ENCODE results near the gene CD151.

Gene CD151

DNA sequence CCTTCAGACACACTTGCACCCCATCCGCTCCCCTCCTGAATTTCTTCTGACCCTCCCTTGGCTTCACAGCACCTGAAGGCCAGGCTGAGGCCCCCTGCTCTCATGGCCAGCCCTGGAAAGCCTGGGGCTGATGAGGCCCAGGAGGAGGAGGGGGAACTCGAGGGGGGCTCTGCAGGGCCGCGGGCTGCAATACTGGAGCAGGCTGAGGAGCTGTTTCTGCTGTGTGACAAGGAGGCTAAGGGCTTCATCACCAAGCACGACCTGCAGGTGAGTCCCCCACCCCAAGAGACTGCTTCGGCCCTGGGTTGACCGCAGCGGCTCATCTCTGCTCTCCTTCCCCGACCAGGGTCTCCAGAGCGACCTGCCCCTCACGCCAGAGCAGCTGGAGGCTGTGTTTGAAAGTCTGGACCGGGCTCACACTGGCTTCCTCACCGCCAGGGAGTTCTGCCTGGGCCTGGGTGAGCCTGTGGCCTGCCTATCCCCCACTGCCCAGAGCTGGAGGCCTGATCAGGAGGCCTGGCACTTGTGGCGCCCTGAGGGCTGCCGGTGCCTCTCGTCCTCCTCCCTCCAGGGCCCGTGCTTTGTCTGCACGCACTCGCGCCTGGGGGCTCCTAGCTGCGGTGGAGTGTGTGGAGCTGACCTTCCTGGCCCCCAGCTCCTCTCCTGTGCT, 4.1 kb upstream of the CD151 start:
- peaks cover 21% of the 10 kb centered on the region for H3K4me1 ChIP-seq (ENCODE audit: insufficient read depth, low read length)
- no peaks in the 10 kb centered on the region for H3K9me3 ChIP-seq (ENCODE audit: low read length)
- no peak overlapping the region for H3K27ac ChIP-seq (ENCODE audit: low read depth, low read length)
- H3K27me3 ChIP-seq (ENCODE audit: control insufficient read depth in 1 of 2, insufficient read depth in 2 of 2, low read length in 2 of 2), result peaks cover 36 to 81% of the 10 kb centered on the region in 2 donors
- H3K9ac ChIP-seq (ENCODE audit: low read length), result no peak overlapping the region
- peaks cover 21% of the 10 kb centered on the region for H3K36me3 ChIP-seq (ENCODE audit: insufficient read depth, low read length)
- no peak overlapping the region for H3K4me3 ChIP-seq (ENCODE audit: low read depth in 1 of 2, low read length in 2 of 2)

GRCh38 chr11:829176-829846, 3.4 kb upstream of the CD151 start:
- Histone ChIP-seq H3K9ac (ENCODE audit: low read length) (no peak overlapping the region), H3K27me3 (ENCODE audit: control insufficient read depth in 1 of 2, insufficient read depth in 2 of 2, low read length in 2 of 2) (peaks cover 36 to 81% of the 10 kb centered on the region in 2 donors), H3K4me1 (ENCODE audit: insufficient read depth, low read length) (peaks cover 26% of the 10 kb centered on the region), H3K36me3 (ENCODE audit: insufficient read depth, low read length) (peaks cover 15% of the 10 kb centered on the region), H3K4me3 (ENCODE audit: low read depth in 1 of 2, low read length in 2 of 2) (peak overlapping the region; percentile 27 to 38), H3K27ac (ENCODE audit: low read depth, low read length) (no peak overlapping the region), H3K9me3 (ENCODE audit: low read length) (no peaks in the 10 kb centered on the region)

DNA sequence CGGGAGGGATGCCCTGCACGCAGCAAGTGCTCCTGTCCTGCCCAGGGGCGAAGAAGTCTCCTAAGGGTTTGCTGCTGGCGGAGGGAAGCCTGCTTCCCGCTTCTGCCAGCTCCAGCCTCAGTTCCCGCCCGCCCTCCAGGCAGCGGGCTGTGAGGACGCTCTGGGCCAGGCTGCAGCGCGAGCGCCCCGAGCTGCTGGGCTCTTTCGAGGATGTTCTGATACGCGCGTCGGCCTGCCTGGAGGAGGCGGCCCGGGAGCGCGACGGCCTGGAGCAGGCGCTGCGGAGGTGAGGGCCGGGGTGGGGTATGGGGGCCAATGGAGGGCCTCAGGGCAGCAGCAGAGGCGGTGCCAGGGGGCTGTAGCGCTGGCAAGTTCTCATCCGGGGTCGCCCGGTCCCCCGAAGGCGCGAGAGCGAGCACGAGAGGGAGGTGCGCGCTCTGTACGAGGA, 2.9 kb upstream of the CD151 start:
- Histone ChIP-seq H3K4me1 (ENCODE audit: insufficient read depth, low read length) (peaks cover 32% of the 10 kb centered on the region), H3K9me3 (ENCODE audit: low read length) (no peaks in the 10 kb centered on the region), H3K9ac (ENCODE audit: low read length) (no peak overlapping the region), H3K36me3 (ENCODE audit: insufficient read depth, low read length) (peaks cover 10% of the 10 kb centered on the region), H3K27me3 (ENCODE audit: control insufficient read depth in 1 of 2, insufficient read depth in 2 of 2, low read length in 2 of 2) (peaks cover 36 to 76% of the 10 kb centered on the region in 2 donors), H3K4me3 (ENCODE audit: low read depth in 1 of 2, low read length in 2 of 2) (peak overlapping the region; percentile 27 to 38), H3K27ac (ENCODE audit: low read depth, low read length) (no peak overlapping the region)

DNA sequence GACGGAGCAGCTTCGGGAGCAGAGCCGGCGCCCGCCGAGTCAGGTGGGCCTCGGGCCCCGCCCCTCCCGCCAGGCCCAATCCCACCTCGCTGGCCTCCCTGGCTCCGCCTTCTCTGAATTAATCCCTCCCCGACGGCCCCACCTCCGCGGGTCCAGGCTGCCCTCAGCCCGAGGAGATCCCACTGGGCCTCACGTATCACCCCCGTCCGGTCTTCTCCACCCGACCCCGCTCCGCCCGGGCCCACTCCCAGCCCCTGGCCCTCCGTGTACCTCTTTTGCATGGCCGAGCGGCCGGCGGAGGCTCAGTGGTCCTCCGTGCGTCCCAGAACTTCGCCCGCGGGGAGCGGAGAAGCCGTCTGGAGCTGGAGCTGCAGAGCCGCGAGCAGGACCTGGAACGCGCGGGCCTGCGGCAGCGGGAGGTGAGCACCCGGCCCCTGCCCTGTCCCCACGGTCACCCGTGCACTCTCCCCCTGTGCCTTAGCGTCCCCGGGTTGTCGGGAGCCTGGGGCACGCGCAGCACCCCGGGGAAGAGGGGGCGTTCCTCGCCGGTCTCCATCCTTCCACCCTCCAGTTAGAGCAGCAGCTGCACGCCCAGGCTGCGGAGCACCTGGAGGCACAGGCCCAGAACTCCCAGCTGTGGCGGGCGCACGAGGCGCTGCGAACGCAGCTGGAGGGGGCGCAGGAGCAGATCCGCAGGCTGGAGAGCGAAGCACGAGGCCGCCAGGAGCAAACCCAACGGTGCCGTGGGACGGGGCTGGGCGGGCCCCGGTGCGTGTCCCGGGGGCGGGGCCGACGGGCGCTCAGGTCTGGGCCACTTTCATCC, 2.2 kb upstream of the CD151 start:
- Histone ChIP-seq H3K9me3 (ENCODE audit: low read length) (no peaks in the 10 kb centered on the region), H3K36me3 (ENCODE audit: insufficient read depth, low read length) (peaks cover 3% of the 10 kb centered on the region), H3K9ac (ENCODE audit: low read length) (no peak overlapping the region), H3K4me3 (ENCODE audit: low read depth in 1 of 2, low read length in 2 of 2) (peak overlapping the region; percentile 27 to 38), H3K4me1 (ENCODE audit: insufficient read depth, low read length) (peaks cover 36% of the 10 kb centered on the region), H3K27ac (ENCODE audit: low read depth, low read length) (no peak overlapping the region), H3K27me3 (ENCODE audit: control insufficient read depth in 1 of 2, insufficient read depth in 2 of 2, low read length in 2 of 2) (peaks cover 30 to 70% of the 10 kb centered on the region in 2 donors)

DNA sequence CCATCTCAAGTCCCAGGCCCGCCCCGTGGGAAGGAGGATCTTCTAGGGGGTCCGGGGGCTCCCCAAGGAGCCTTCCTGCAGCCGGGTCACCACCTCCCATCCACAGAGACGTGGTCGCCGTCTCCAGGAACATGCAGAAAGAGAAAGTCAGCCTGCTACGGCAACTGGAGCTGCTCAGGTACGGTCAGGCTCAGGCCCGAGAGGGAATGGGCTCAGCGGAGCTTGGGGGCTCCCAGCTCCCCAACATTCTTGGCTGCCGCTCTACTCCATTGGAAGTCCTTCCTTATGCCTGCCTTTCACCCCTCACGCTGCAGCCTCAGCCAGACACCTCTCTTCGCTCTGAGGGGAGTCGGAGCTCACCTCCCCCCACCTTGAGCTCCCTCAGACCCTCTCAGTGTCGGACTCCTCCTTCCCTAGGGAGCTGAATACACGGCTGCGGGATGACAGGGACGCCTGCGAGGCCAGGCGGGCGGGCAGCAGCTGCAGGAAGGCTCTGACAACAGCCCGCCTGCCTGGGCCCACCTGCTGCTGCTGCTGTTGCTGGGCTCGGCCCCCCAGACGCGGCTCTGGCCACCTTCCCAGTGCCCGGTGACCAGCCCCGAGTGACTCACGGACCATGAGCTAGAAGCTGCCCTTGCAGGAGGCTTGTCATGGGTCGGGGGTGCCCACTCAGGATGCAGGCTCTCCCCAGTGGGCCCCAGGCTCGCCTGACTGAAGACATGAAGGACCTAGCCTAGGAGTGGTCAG, 1.5 kb upstream of the CD151 start:
- H3K4me1 ChIP-seq (ENCODE audit: insufficient read depth, low read length), result peaks cover 36% of the 10 kb centered on the region
- H3K4me3 ChIP-seq (ENCODE audit: low read depth in 1 of 2, low read length in 2 of 2), result no peak overlapping the region
- peaks cover 26 to 62% of the 10 kb centered on the region in 2 donors for H3K27me3 ChIP-seq (ENCODE audit: control insufficient read depth in 1 of 2, insufficient read depth in 2 of 2, low read length in 2 of 2)
- no peaks in the 10 kb centered on the region for H3K9me3 ChIP-seq (ENCODE audit: low read length)
- H3K27ac ChIP-seq (ENCODE audit: low read depth, low read length), result no peak overlapping the region
- H3K9ac ChIP-seq (ENCODE audit: low read length), result no peak overlapping the region
- peaks cover 3% of the 10 kb centered on the region for H3K36me3 ChIP-seq (ENCODE audit: insufficient read depth, low read length)

- Histone ChIP-seq H3K4me1 (ENCODE audit: insufficient read depth, low read length) (peaks cover 36% of the 10 kb centered on the region), H3K4me3 (ENCODE audit: low read depth in 1 of 2, low read length in 2 of 2) (peak overlapping the region; percentile 38 to 43), H3K9me3 (ENCODE audit: low read length) (no peaks in the 10 kb centered on the region), H3K27me3 (ENCODE audit: control insufficient read depth in 1 of 2, insufficient read depth in 2 of 2, low read length in 2 of 2) (peaks cover 22 to 55% of the 10 kb centered on the region in 2 donors), H3K36me3 (ENCODE audit: insufficient read depth, low read length) (peaks cover 10% of the 10 kb centered on the region), H3K27ac (ENCODE audit: low read depth, low read length) (no peak overlapping the region), H3K9ac (ENCODE audit: low read length) (no peak overlapping the region)
Observed at GRCh38 chr11:831961-832528, 707 bp upstream of the CD151 start.

- peak overlapping the region; percentile 61 for H3K9ac ChIP-seq (ENCODE audit: low read length)
- peaks cover 14% of the 10 kb centered on the region for H3K36me3 ChIP-seq (ENCODE audit: insufficient read depth, low read length)
- H3K27me3 ChIP-seq (ENCODE audit: control insufficient read depth in 1 of 2, insufficient read depth in 2 of 2, low read length in 2 of 2), result peaks cover 12 to 43% of the 10 kb centered on the region in 2 donors
- peak overlapping the region; percentile 93 for H3K27ac ChIP-seq (ENCODE audit: low read depth, low read length)
- H3K4me3 ChIP-seq (ENCODE audit: low read depth in 1 of 2, low read length in 2 of 2), result peak overlapping the region; percentile 56 to 89
- H3K9me3 ChIP-seq (ENCODE audit: low read length), result no peaks in the 10 kb centered on the region
- H3K4me1 ChIP-seq (ENCODE audit: insufficient read depth, low read length), result peaks cover 36% of the 10 kb centered on the region
Observed at GRCh38 chr11:833114-833791, 501 bp downstream of the CD151 start.

GRCh38 chr11:833849-834311, 1.1 kb downstream of the CD151 start:
- Histone ChIP-seq H3K4me3 (ENCODE audit: low read depth in 1 of 2, low read length in 2 of 2) (peak overlapping the region; percentile 56 to 89), H3K9me3 (ENCODE audit: low read length) (no peaks in the 10 kb centered on the region), H3K36me3 (ENCODE audit: insufficient read depth, low read length) (peaks cover 20% of the 10 kb centered on the region), H3K4me1 (ENCODE audit: insufficient read depth, low read length) (peaks cover 32% of the 10 kb centered on the region), H3K27me3 (ENCODE audit: control insufficient read depth in 1 of 2, insufficient read depth in 2 of 2, low read length in 2 of 2) (peaks cover 7 to 36% of the 10 kb centered on the region in 2 donors), H3K27ac (ENCODE audit: low read depth, low read length) (peak overlapping the region; percentile 93), H3K9ac (ENCODE audit: low read length) (peak overlapping the region; percentile 61)

DNA sequence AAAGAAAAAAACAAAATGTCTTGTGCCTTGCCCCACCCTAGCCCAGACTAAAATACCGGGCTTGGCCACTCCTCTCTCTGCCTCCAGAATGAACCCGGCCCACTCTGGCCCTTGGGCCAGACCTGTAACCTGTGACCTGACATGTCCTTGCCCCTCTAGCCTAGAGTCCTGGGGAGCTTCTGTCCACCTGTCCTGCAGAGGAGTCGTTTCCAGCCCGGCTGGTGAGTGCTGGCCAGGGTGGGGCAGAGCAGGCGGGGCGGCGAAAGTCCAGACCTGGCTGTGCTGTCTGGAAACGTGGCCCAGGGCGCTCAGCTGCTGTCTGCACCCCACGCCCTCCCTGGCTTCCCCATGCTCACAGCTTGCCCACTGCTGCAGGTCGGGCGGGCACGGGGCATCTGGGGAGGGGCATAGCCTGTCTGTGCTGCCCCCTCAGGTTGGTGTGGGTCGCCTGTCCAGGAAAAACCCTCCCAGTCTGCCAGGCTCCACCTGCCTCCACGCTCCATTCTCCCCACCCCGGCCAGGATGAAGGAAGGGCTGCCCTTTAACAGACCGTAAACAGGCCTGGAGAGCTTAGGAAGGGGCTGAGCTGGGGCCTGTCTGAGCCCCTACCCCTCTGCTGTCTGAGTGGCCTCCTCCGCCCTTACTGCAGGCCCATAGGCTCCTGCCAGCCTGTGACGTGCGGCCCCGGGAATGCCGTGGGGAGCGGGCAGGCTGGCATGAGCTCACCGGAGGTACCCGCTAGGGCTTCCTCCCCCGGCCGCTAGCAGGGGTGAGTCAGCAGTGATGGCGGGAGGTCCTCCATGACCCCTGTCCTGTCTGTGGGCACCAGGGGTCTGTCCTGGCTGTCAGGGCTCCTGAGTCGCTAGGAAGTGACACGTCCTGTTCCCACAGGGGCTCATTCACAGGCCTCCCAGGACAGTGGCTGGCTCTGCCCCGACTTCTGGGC, 1.9 kb downstream of the CD151 start:
- peak overlapping the region; percentile 11 to 56 for H3K4me3 ChIP-seq (ENCODE audit: low read depth in 1 of 2, low read length in 2 of 2)
- peak overlapping the region; percentile 9 for H3K9ac ChIP-seq (ENCODE audit: low read length)
- H3K9me3 ChIP-seq (ENCODE audit: low read length), result no peaks in the 10 kb centered on the region
- peak overlapping the region; percentile 93 for H3K27ac ChIP-seq (ENCODE audit: low read depth, low read length)
- H3K27me3 ChIP-seq (ENCODE audit: control insufficient read depth in 1 of 2, insufficient read depth in 2 of 2, low read length in 2 of 2), result peaks cover 0 to 29% of the 10 kb centered on the region in 2 donors
- peaks cover 27% of the 10 kb centered on the region for H3K36me3 ChIP-seq (ENCODE audit: insufficient read depth, low read length)
- H3K4me1 ChIP-seq (ENCODE audit: insufficient read depth, low read length), result peaks cover 24% of the 10 kb centered on the region

All from muscle layer of colon (tissue), 2 donors.